MG63 (cell line): ENCODE data around the gene TNFSF10. TPM values are rescaled to one million over a fixed set of nuclear protein-coding genes. Genes with fewer than 3 reads are reported as not detected.
A peak's percentile ranks its signal among the peaks of the same experiment; 100 is the strongest.
"Not testable (repeated sequence)": the region's sequence is repeated elsewhere in the genome, so short reads cannot be mapped to it uniquely, and the experiment has no call there.

ENCODE experiments used
- DNase-seq: peaks from one replicate; pipeline ENCODE4 v3.0.0-alpha.2; 2020
- H3K27me3 ChIP-seq: fragments of 250-450 bp; sonication (Bioruptor Pico); 2 replicates; pipeline ENCODE4 v1.5.1; 2020; ENCODE audit warnings: mild to moderate bottlenecking, moderate library complexity
- H3K36me3 ChIP-seq: fragments of 250-450 bp; sonication (Bioruptor Pico); 2 replicates; pipeline ENCODE4 v1.5.1; 2020; ENCODE audit warnings: mild to moderate bottlenecking, moderate library complexity
- H3K4me3 ChIP-seq: fragments of 250-450 bp; sonication (Bioruptor Pico); 2 replicates; pipeline ENCODE4 v1.5.1; 2020; ENCODE audit warnings: mild to moderate bottlenecking, moderate library complexity
- H3K9me3 ChIP-seq: fragments of 250-450 bp; sonication (Bioruptor Pico); 2 replicates; pipeline ENCODE4 v1.5.1; 2020; ENCODE audit warnings: mild to moderate bottlenecking, moderate library complexity
- total RNA-seq: library from RNA; depleted of rRNA; stranded (reverse); fragments of >200 nt; shearing (Covaris generic); gene quantifications from 2 replicates; pipeline ENCODE4 v1.2.3, GENCODE V29; 2014; ENCODE audit warnings: low replicate concordance

Gene TNFSF10
- total RNA-seq, 1 experiment from 2014 or later, result not detected

DNA sequence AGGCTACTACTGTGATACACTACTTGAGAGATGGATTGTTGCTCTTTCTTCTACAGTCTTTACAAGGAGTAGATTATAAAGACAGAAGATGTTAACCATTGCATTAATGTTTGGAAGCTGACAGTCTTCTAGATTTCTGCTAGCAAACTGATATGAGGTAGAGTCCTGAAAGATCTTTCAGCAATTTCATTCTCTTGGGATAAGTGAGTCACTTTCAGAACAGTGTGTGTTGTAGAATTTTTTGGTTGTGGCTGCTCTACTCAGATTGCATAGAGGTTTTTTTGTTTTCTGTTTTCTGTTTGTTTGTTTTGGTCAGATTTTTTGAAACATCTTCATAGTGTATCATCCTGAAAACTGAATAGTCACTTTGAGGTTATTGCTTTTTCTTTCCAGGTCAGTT lies 17.1 kb downstream of the TNFSF10 start:
- Histone ChIP-seq H3K27me3 (no peaks in the 10 kb centered on the region), H3K4me3 (no peak overlapping the region), H3K9me3 (peaks cover 6% of the 10 kb centered on the region), H3K36me3 (no peaks in the 10 kb centered on the region)
- no peak for DNase-seq

- Histone ChIP-seq H3K9me3 (peaks cover 8% of the 10 kb centered on the region), H3K4me3 (no peak overlapping the region), H3K36me3 (no peaks in the 10 kb centered on the region), H3K27me3 (no peaks in the 10 kb centered on the region)
- no peak for DNase-seq
Measured at GRCh38 chr3:172501540-172501939, 21.7 kb downstream of the TNFSF10 start.

DNA sequence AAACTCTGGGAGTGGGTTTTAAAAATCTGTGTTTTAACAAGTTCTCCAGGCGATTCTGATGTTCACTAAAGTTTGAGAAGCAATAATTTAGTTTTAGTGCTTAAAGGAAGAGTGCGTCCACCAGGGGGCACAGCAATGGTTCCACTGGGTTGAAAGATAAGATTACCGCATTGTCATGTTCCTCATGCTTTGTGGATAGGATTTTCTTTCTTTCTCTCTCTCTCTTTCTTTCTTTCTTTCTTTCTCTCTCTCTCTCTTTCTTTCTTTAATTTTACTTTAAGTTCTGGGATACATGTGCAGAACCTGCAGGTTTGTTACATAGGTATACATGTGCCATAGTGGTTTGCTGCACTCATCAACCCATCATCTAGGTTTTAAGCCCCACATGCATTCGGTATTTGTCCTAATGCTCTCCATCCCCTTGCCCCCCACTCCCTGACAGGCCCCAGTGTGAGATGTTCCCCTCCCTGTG lies 33.0 kb downstream of the TNFSF10 start:
- not testable (repeated sequence) for H3K4me3 ChIP-seq, H3K9me3 ChIP-seq, H3K27me3 ChIP-seq, H3K36me3 ChIP-seq
- DNase-seq, result peak; percentile 63

DNA sequence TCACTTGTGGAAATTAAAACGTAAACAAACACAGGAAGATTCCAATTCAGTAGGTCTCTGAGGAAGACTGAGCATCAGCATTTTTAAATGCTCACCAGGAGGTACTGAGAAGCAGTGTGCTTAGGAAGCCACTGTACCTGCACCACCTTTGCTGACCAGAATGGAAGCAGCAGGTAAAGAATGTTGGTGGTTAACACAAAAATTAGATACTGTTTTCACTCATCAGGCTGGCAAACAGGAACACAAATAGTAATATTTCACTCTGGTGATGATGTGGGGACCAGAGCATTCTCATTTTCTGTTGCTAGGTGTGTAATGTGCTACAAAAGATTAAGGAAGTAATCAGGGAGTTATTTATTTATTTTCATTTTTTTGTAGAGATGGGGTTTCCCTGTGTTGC lies 45.1 kb downstream of the TNFSF10 start:
- peaks cover 5% of the 10 kb centered on the region; the same call in 1 of the 2 replicates for H3K9me3 ChIP-seq
- no peak for DNase-seq
- no peaks in the 10 kb centered on the region for H3K36me3 ChIP-seq
- no peak overlapping the region for H3K4me3 ChIP-seq
- no peaks in the 10 kb centered on the region for H3K27me3 ChIP-seq

DNA sequence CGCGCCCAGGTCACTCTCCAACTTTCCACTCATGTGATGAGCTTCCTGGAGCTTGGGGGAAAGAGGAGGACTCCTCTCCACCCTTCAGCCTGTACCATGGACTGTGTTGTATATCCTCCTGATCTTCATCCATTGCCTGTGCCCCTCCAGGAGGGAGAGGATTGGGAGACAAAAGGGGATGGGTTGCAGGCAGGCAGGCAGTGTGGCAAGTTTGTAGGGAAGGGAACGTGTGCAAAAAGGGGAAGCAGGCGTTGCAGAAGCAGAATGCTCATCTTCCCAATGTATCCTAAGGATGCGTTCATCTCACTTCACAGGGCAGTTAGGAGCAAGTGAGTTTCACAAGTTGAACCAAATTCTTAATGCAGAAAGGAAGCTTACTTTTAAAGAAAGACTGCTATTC lies 46.9 kb downstream of the TNFSF10 start:
- Histone ChIP-seq H3K36me3 (no peaks in the 10 kb centered on the region), H3K4me3 (peak overlapping the region; percentile 57), H3K9me3 (peaks cover 7% of the 10 kb centered on the region), H3K27me3 (no peaks in the 10 kb centered on the region)
- DNase-seq, result no peak

GRCh38 chr3:172475703-172476102 lies 47.5 kb downstream of the TNFSF10 start:
- no peak for DNase-seq
- H3K4me3 ChIP-seq, result no peak overlapping the region

DNA sequence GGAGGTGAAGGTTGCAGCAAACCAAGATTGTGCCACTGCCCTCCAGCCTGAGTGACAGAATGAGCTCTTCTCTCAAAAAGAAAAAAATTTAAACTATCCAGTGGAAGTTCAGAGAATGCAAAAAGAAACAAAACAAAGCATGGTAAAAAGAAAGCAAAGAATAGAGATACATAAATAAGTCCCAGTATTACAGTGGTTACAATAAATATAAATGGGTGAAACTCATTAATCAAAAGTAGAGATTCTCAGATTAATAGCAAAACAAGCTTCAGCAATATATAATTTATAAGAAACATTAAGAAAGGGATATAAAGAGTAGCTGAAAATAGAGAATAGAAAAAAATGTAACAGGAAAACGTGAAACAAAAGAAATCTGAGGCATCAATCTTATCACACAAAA lies 51.3 kb downstream of the TNFSF10 start:
- H3K4me3 ChIP-seq, result no peak overlapping the region
- no peaks in the 10 kb centered on the region for H3K27me3 ChIP-seq
- H3K36me3 ChIP-seq, result no peaks in the 10 kb centered on the region
- peaks cover 7% of the 10 kb centered on the region for H3K9me3 ChIP-seq
- DNase-seq, result no peak

More at GRCh38 chr3:172475703-172476102, 47.5 kb downstream of the TNFSF10 start:
- peaks cover 7% of the 10 kb centered on the region for H3K9me3 ChIP-seq
- H3K27me3 ChIP-seq, result no peaks in the 10 kb centered on the region
- no peaks in the 10 kb centered on the region for H3K36me3 ChIP-seq

- Histone ChIP-seq H3K4me3 (no peak overlapping the region), H3K27me3 (no peaks in the 10 kb centered on the region), H3K9me3 (peaks cover 7% of the 10 kb centered on the region), H3K36me3 (no peaks in the 10 kb centered on the region)
- no peak for DNase-seq
Measured at GRCh38 chr3:172470588-172470987, 52.6 kb downstream of the TNFSF10 start.

- no peaks in the 10 kb centered on the region for H3K36me3 ChIP-seq
- H3K4me3 ChIP-seq, result no peak overlapping the region
- peak; percentile 46 for DNase-seq
- H3K27me3 ChIP-seq, result no peaks in the 10 kb centered on the region
- H3K9me3 ChIP-seq, result peaks cover 6% of the 10 kb centered on the region
Measured at GRCh38 chr3:172467170-172467824, 55.9 kb downstream of the TNFSF10 start.

GRCh38 chr3:172466553-172467130 lies 56.6 kb downstream of the TNFSF10 start:
- no peaks in the 10 kb centered on the region for H3K36me3 ChIP-seq
- no peaks in the 10 kb centered on the region for H3K27me3 ChIP-seq
- no peak for DNase-seq
- H3K4me3 ChIP-seq, result no peak overlapping the region
- H3K9me3 ChIP-seq, result no peaks in the 10 kb centered on the region; the same call in 1 of the 2 replicates

- Histone ChIP-seq H3K4me3 (no peak overlapping the region), H3K36me3 (no peaks in the 10 kb centered on the region), H3K9me3 (no peaks in the 10 kb centered on the region; the same call in 1 of the 2 replicates), H3K27me3 (no peaks in the 10 kb centered on the region)
- no peak for DNase-seq
Measured at GRCh38 chr3:172465281-172465680, 57.9 kb downstream of the TNFSF10 start.

- Histone ChIP-seq H3K9me3 (no peaks in the 10 kb centered on the region; the same call in 1 of the 2 replicates), H3K4me3 (no peak overlapping the region), H3K27me3 (no peaks in the 10 kb centered on the region), H3K36me3 (no peaks in the 10 kb centered on the region)
- DNase-seq, result no peak
Measured at GRCh38 chr3:172464306-172464705, 58.9 kb downstream of the TNFSF10 start.

DNA sequence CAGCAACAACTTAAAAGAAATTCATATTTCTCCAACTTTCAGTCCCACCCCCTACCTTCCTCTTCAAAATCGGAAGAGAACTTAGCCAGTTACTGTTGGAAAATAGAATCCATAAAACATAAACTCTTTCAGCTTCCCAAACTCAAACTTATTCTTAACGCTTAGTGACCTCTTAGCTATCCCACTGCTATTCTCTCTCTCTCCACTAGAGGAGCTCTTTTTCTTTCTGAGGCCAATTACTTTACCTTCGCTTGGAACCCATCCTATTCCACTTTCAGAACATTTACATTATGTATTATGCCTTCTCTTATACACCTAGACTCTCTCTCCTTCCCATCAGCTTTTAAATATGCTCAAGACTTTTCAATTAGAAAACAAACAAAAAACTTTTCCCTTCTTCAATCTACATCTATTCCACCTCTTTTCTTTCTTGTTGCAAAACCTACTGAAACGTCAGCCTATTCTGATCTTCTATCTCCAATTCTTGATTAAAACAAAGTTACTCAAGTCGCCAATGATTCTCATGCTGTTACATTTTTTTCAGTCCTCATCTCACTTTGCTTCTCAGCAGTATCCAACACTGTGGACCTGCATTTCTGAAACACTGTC lies 61.6 kb downstream of the TNFSF10 start:
- Histone ChIP-seq H3K36me3 (no peaks in the 10 kb centered on the region), H3K4me3 (no peak overlapping the region), H3K27me3 (no peaks in the 10 kb centered on the region), H3K9me3 (no peaks in the 10 kb centered on the region; the same call in 1 of the 2 replicates)
- no peak for DNase-seq

DNA sequence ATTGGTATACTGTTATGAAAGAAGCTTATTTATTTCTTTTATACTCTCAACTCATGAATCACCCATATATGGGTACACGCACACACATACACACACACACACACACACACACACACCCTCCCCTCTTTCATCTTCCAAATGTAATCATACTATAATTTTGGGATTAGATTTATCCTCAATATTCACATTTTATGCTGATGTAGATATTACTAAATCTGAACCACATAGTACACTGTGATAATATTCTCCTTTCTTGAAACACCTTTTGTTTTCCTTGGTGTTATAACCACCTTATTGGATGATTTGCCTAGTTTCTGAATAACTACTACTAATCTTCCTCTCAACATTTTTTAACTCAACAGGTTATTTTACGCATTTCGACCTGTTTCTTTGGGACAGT lies 66.8 kb downstream of the TNFSF10 start:
- DNase-seq, result no peak
- no peak overlapping the region for H3K4me3 ChIP-seq

More for the DNA sequence above, 66.8 kb downstream of the TNFSF10 start:
- no peaks in the 10 kb centered on the region for H3K9me3 ChIP-seq
- H3K36me3 ChIP-seq, result no peaks in the 10 kb centered on the region
- no peaks in the 10 kb centered on the region for H3K27me3 ChIP-seq
